GDM1 (cell line): ENCODE results near the gene MAML3.

Source experiments
- DNase-seq: peaks from one replicate; lab custom pipeline; 2025; lab: John Stamatoyannopoulos, UW

The MAML3 gene

DNA sequence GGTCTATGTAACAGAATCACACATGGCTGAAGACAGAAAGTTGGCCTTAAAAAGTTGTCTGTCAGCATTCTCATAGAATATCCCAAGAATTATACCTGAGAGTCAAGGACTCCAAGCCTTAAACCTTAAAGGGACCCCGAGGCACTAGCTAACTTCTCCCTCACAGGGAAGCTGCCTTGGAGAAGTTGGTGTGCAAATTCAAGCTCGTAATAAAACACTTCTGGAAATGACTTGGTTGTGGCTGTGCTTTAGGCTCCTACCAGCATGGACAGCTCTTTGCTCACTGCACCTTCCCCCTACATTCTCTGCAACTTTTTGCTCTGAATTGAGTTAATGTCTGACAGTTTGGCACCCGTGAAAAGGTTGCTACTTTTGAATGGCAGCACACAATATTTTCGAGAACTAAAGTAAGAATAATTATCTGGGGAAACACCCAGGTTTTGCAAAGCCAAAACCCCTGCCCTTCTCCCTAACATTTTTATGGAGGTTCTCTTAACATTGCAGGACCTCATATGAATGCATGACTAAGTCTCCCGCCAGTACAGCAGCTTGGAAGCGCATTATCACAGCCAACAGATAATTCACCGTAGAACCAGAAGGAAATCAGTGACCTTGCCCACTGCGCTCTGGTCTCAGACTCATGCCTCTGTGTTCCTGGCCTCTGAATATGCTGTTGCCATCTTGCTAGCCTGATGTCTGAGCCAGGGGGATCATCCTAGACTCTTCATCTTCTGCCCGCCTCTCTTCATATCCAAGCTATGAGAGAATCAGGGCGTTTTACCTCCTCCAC lies 397.4 kb downstream of the MAML3 start:
- no peak for DNase-seq

DNA sequence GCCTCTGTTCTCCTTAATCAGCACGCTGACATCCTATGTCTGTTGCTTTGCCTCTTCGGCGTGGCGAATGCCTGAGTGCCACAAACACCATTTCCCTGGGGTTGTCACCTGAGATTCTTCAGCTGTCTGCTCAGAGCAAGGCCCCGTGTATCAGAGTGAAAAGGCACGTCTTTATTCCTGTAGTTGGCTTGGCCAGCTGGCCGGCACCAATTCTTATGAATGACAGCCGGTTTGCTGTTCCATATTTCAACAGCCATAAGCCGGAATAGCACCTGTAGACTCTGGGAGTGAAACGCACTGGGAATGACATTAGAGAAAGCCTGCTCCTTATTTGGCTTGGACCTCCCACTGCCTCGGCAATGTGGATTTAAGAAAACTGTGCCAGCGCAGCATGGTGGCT lies 399.0 kb downstream of the MAML3 start:
- DNase-seq: no peak

- no peak for DNase-seq
These were observed 400.3 kb downstream of the MAML3 start for GRCh38 chr4:139753686-139754085.

DNA sequence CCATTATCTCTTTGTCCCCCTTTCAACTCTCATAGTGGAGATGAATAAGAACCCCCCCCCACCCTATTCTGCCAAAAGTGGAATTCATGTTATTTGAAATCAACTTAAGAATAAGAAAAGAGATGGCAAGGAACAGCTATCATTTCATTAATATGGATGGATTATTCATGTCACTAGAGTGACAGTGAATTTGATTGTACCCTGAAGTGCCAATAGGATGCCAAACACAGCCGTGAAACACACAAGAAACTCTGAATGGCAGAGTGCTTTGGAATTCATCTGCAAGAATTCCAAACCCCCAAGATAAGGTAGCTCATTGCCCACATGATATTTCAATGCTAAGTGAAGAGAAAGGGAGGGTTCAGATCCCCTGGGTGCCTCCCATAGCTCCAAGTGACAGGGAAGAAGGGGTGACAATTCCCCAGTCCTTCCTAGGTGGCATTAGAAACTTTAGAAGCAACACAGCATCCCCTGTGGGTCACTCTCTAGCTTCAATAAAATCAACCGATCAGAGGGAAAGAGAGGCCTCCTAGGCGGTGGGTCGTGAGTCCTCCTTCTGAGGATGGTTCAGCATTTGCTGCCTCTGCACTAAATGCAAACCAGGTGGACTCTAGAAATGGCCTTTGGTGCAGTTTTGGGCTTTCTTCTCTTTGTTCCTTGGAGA lies 404.0 kb downstream of the MAML3 start:
- DNase-seq: no peak

- DNase-seq: no peak
These were observed 404.6 kb downstream of the MAML3 start for GRCh38 chr4:139749338-139749737.

DNA sequence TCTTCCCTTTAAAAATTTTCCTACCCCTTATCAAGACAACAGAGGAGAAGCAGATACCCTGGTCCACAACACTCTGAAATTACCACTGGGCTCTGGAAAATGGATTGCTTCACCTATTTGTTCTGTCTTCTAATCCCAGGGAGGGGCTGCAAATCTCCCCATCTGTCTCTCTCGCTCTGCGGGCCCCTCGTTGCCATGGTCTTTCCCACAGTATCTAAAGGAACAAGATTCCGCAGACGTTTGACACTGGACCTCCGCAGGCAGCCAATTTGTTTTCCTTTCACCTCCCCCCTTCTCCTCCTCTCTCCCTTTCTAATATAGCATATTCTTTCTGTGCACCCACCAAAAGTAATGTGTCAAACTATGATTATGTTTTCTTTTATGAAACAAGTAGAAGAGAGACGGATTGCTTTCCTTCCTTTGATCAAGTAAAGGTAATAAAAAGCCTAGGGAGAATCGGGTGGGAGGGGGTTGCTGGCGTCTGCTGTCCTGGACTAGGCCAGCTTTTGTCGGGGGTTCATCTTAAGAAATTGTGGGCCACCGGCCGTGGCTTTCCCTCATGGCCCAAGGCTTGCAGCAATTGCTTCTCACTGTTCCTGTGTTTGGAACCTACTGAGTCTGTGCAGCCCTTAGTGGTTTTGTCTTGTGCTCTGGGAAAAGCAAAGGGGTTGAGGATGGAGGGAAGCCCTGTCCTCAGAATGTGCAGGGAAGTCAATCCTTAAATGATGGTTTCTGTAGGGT lies 407.4 kb downstream of the MAML3 start:
- DNase-seq: no peak

DNA sequence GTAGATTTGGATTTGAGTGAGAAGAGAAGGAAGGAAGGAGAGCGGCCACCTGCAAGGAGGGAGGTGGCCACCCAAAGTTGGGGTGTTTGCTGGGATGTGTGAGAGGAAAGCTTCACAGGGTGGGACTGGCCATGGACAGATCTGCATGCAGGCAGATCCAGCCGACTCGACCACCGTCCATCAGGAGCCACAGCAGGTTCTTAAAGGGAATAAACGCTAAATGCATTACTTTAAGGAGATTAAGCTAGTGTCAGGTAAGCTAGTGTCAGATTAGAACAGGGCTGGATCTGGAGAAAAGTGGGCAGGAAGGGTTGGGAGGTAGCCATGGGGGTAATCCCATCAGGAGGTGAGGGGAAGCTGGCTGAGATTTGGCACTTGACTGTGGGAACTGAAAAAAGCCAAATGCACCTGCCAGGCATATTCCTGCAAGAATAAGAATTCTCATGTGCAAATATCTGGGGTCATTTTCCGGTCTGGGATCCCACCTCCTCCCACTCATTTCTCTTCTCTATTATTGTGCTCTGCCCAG lies 408.8 kb downstream of the MAML3 start:
- no peak for DNase-seq

GRCh38 chr4:139744232-139744631 lies 409.8 kb downstream of the MAML3 start:
- DNase-seq: no peak

GRCh38 chr4:139743027-139743426 lies 411.0 kb downstream of the MAML3 start:
- DNase-seq: no peak

DNA sequence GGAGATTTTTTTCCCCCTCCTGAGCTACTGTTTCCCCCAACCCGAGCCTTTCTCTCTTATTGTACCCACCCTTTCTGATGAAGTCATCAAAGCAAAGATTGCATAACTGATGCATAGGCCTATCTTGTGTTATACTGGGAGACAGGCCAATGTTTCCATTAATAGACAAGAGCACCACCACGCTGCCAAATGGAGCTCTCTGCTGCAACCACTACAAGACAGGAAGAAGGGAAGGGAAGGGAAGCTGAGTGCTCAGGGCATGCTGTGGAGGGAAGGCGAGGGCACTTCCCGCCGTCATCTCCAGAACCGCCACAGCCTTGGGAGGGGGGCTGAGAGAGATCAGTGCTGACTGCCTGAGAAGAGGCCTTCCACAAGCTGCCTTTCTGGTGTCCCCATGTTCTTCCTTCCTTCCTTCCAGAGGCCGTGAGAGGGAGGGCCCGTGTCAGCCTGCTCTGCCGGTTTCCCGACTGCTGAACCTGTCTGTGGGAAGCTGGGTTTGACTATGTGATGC lies 413.4 kb downstream of the MAML3 start:
- no peak for DNase-seq

- DNase-seq: no peak
These were observed 413.9 kb downstream of the MAML3 start for GRCh38 chr4:139740121-139740520.

DNA sequence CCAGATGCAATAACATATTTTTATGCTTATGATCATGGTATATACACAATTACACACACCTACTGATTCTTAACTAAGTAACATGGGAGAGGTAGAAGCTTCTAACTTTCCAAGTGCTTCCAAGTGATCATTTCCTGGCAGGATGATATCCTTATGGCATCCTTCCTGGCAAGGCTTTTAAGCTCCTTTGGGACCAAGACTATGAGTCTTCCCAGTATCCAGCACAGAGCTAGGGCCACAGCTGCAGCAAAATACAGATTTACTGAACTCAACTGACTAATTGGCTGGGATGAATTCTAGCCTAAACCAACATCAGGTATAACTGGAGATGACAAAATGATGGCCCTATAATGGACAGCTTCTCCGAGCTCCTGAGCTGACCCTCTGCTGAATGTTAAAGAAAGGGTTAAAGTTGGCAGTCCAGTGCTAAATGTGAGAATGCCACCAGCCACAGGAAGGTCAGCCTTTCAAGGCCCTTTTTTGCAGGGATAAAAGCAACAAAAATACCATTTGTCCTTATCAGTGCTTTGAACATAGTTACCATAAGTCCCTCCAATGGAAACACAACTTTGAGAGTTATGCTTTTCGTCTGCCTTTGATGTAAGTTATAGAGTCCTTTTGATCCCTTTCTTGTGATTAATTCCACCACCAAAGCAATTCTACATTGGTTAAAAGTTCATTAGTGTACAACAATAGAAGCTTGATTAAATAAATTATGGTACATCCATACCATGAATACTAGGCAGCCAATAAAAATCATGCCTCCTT lies 415.0 kb downstream of the MAML3 start:
- DNase-seq: no peak

- no peak for DNase-seq
These were observed 417.3 kb downstream of the MAML3 start for GRCh38 chr4:139736661-139737060.

- DNase-seq: no peak
These were observed 417.7 kb downstream of the MAML3 start for GRCh38 chr4:139736274-139736660.

DNA sequence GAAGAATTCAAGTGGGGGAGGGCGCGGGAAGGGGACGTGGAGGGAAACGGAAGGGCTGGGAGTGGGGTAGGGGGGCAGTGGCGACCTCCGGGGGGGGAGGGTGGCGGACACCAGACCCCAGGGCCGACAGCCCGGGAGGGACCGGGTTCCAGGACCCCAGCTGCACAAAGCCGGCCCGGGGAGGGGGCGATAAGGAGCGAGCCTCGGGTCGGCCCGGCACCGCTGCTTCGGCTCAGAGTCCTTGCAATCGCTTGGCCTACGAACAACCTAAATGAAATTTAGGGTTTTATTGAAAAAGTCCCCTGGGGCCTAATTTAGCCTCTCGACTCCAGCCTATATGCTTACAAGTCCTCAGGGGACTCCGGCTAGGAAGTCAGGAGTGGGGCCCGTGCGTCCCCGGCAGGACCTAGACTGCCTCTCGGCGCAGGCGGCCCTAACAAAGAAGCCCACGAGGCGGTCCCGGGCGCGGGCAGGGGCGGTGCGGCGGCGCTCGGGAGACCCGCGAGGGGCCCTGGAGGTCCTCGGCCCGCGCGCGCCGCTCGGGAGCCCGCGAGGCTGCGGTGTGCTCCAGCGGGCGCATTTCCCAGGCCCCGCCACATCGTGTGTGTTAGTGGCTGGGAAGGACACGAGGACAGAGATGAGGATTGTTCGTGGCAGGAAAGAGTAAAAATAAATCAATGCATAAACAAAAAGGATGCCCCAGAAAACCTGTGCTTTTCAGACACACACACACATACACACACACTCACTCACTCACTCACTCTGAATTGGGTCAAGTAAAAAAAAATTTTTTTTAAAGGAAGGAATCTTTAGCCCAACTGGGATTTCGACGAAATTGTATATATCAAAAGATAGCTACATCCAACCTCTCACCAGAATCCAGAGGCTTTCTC lies 418.4 kb downstream of the MAML3 start:
- DNase-seq: no peak

- no peak for DNase-seq
These were observed 419.1 kb downstream of the MAML3 start for GRCh38 chr4:139734875-139735380.

GRCh38 chr4:139734201-139734874 lies 419.6 kb downstream of the MAML3 start:
- DNase-seq: no peak

GRCh38 chr4:139732991-139733570 lies 420.9 kb downstream of the MAML3 start:
- DNase-seq: no peak

DNA sequence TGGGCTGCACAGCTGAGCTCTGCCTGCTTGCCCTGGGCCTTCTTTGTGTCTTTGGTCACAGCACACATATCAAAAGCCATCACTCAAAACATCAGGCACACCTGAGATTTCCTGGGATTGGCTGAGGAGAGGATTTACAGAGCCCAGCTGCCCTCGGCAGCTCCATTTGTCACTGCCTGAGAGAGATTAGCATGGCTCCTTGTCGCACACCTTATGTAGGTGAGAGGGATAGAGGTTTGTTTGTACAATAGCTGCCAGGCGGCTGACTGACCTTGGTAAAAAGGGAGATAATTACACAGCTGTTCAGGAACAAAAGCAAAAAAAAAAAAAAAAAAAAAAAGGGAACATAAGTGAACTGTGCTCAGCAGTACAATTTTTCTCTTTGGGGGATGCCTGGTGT lies 425.1 kb downstream of the MAML3 start:
- DNase-seq: no peak

DNA sequence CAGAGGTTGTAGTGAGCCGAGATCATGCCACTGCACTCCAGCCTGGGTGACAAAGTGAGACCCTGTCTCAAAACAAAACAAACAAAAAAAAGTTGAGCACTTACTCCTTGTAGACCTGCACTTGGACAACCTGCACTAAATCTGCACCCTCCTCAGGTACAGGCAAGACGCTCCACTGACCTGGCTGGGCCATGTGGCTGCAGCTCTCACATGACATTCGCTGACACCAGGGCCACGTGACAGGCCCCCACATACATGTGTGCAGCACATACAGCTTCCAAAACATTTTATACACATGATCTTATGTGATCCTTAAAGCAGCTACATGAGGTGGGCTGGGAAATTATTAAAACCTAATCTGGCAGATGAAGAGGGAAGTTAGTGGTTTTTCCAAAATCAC lies 425.8 kb downstream of the MAML3 start:
- DNase-seq: no peak
